Natural killer cell (primary cell): ENCODE results near the gene TCP11X2. TPM values are rescaled to one million over a fixed set of nuclear protein-coding genes. Genes with fewer than 3 reads are reported as not detected.

Source experiments
- total RNA-seq, 4 donors: library from RNA; stranded (reverse); fragments of 120-200 nt in 1 of 4; gene quantifications; one replicate each; pipeline versions ENCODE4 v1.2.3 to v1.2.4, GENCODE V29; 2013 to 2022

Gene TCP11X2
- total RNA-seq, 3 donors from 2014 or later (not counting 1 experiment from before 2014, with no cell fraction given) = not detected

Other genes starting within 250 kb of the TCP11X2 start
- not detected for gene NXF2, start 224.6 kb downstream of the TCP11X2 start, total RNA-seq
- gene NXF2B, start 31.8 kb downstream of the TCP11X2 start, total RNA-seq = not detected
- gene TMSB15A, start 44.9 kb upstream of the TCP11X2 start, total RNA-seq = not detected
- 10 to 100 TPM in 2 of 3 donors, 1 to 10 TPM in 1; 9.0 to 13.3 (median 13.1) TPM for gene ARMCX5, start 127.7 kb upstream of the TCP11X2 start, total RNA-seq
- 10 to 100 TPM; 11.2 to 12.6 (median 12.2) TPM for gene GPRASP1, start 179.7 kb upstream of the TCP11X2 start, total RNA-seq
- under 1 TPM; 0.43 to 0.70 (median 0.68) TPM for gene GPRASP2, start 240.6 kb upstream of the TCP11X2 start, total RNA-seq
- gene GPRASP3, start 248.9 kb upstream of the TCP11X2 start, total RNA-seq = 1 to 10 TPM; 2.1 to 2.9 (median 2.6) TPM